Measurements from ENCODE around the gene TTC32. TPM values are rescaled to one million over a fixed set of nuclear protein-coding genes. Genes with fewer than 3 reads are reported as not detected.
"Not testable (repeated sequence)": the region's sequence is repeated elsewhere in the genome, so short reads cannot be mapped to it uniquely, and the experiment has no call there.

The TTC32 gene
- total and polyA plus RNA-seq, 8 donors: 3.2 to 24.3 (median 5.2) TPM

DNA sequence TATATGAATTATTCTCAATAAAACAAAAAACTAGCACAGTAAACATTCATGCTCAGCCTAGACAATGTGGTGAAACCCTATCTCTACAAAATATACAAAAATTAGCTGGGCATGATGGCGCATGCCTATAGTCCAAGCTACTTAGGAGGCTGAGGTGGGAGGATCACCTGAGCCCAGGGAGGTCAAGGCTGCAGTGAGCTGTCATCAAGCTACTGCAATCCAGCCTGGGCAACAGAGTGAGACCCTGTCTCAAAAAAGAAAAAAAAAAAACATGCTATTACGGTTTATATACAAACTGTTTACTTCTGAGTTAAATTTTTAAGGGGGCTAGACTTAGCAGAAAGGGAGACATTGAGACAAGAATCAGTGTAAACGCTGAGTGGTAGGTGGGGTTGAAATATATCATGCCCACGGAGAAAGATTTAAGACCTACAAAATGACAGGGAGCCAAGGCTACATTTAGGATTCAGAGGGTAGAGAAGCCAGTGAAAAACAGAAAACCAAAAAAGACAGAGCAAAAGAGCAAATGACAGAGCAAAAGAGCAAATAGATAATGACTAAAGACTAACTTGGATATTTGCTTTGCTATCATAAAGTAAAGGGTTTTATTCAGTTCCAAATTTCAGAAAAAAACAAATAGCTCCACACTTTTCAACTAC is 7.5 kb downstream of the TTC32 start:
- no peak overlapping the region for H3K4me3 ChIP-seq
- intact Hi-C loops (cut with DNase I): no loop called here
- no peak for ATAC-seq
- WGBS, 2 donors: 94 to 98% methylated on average over 4 of the region's 4 CpGs
- H3K27ac ChIP-seq: no peak overlapping the region
- no peaks in the 10 kb centered on the region for H3K27me3 ChIP-seq
- H3K36me3 ChIP-seq: no peaks in the 10 kb centered on the region
- no peak for DNase-seq
- H3K4me1 ChIP-seq: peaks cover 14 to 23% (median 21%) of the 10 kb centered on the region in 3 donors
- no peak for FAIRE-seq
- no peaks in the 10 kb centered on the region for H3K9me3 ChIP-seq
- TF ChIP-seq, protein P1, sequence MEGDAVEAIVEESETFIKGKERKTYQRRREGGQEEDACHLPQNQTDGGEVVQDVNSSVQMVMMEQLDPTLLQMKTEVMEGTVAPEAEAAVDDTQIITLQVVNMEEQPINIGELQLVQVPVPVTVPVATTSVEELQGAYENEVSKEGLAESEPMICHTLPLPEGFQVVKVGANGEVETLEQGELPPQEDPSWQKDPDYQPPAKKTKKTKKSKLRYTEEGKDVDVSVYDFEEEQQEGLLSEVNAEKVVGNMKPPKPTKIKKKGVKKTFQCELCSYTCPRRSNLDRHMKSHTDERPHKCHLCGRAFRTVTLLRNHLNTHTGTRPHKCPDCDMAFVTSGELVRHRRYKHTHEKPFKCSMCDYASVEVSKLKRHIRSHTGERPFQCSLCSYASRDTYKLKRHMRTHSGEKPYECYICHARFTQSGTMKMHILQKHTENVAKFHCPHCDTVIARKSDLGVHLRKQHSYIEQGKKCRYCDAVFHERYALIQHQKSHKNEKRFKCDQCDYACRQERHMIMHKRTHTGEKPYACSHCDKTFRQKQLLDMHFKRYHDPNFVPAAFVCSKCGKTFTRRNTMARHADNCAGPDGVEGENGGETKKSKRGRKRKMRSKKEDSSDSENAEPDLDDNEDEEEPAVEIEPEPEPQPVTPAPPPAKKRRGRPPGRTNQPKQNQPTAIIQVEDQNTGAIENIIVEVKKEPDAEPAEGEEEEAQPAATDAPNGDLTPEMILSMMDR (IDR thresholded peaks at IDR 0.05): no peak

GRCh38 chr2:19893520-19894133 is 8.2 kb downstream of the TTC32 start:
- no peaks in the 10 kb centered on the region for H3K36me3 ChIP-seq
- no peak overlapping the region for H3K27ac ChIP-seq
- no peak overlapping the region for H3K4me3 ChIP-seq
- no peaks in the 10 kb centered on the region for H3K27me3 ChIP-seq
- WGBS, 2 donors: 94% methylated on average over 4 of the region's 4 CpGs
- intact Hi-C loops (cut with DNase I): no loop called here
- DNase-seq (no peak), ATAC-seq (no peak), FAIRE-seq (no peak)
- no peaks in the 10 kb centered on the region for H3K9me3 ChIP-seq
- TF ChIP-seq, protein P1 (IDR thresholded peaks at IDR 0.05): no peak
- peaks cover 7 to 18% (median 14%) of the 10 kb centered on the region in 3 donors for H3K4me1 ChIP-seq

DNA sequence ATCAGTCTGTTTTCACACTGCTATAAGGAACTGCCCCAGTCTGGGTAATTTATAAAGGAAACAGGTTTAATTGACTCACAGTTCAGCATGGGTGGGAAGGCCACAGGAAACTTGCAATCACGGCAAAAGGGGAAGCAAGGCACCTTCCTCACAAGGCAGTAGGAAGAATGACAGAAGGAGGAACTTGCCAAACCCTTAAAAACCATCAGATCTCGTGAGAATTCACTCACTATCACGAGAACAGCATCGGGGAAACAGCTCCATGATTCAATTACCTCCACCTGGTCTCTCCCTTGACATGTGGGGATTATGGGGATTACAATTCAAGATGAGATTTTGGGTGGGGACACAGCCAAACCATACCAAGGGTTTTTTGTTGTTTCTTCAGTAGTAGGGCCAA is 9.8 kb downstream of the TTC32 start:
- 64 to 81% methylated on average over 4 of the region's 4 CpGs for WGBS, 2 donors
- H3K4me1 ChIP-seq; H3K9me3 ChIP-seq; FAIRE-seq; H3K27ac ChIP-seq; H3K4me3 ChIP-seq; intact Hi-C loops (cut with DNase I); H3K27me3 ChIP-seq; H3K36me3 ChIP-seq; ATAC-seq; DNase-seq: not testable (repeated sequence)

DNA sequence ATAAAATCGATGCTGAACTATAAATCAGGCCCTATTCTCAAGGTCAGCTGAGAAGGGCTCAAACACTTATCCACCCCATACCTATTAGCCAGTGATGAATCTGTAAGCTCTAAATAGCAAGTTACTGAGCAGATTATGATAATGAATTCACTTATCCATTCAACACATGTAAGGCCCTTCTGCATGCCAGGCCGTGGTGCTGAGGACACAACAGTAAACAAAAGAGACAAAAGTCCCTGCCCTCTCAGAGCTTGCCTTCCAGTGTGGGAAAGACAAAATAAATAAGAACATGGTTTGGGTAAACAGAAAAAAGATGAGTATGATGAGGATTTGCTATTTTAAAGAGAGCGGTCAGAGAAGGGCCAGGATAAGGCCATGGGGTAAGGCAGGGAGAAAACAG is 11.7 kb downstream of the TTC32 start:
- 66 to 84% methylated on average over 3 of the region's 3 CpGs for WGBS, 2 donors
- FAIRE-seq (no peak), DNase-seq (no peak), ATAC-seq (no peak)
- H3K27ac ChIP-seq: no peak overlapping the region
- intact Hi-C loops (cut with DNase I): no loop called here
- no peaks in the 10 kb centered on the region for H3K27me3 ChIP-seq
- no peak overlapping the region for H3K4me3 ChIP-seq
- TF ChIP-seq, protein P1 (IDR thresholded peaks at IDR 0.05): no peak
- H3K4me1 ChIP-seq: no peaks in the 10 kb centered on the region
- H3K36me3 ChIP-seq: no peaks in the 10 kb centered on the region
- no peaks in the 10 kb centered on the region for H3K9me3 ChIP-seq

DNA sequence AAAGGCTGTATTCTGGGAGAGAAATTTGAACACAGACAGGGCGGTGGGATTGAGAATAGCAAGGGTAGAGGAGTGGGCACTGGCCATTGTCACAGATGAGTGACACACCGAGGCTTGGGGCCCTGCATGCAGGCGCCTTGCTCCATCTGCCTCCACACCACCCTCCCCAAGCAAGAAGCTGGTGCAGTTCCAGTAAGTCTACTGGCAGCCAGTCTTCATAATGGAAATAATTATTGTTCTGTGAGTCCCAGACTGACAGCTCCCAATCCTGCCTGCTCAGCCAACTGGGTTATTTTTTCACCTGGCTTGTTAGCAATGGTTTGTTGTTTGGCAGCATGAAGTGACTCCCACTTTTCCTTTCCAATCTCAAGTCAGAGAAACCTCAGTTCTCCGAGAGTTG is 13.0 kb downstream of the TTC32 start:
- TF ChIP-seq, protein P1 (IDR thresholded peaks at IDR 0.05): no peak
- H3K4me3 ChIP-seq: no peak overlapping the region
- intact Hi-C loops (cut with DNase I): no loop called here
- no peaks in the 10 kb centered on the region for H3K4me1 ChIP-seq
- DNase-seq: no peak
- no peak overlapping the region for H3K27ac ChIP-seq
- FAIRE-seq: no peak
- ATAC-seq: no peak
- no peaks in the 10 kb centered on the region for H3K27me3 ChIP-seq
- H3K36me3 ChIP-seq: no peaks in the 10 kb centered on the region
- 97% methylated on average over 4 of the region's 4 CpGs for WGBS, 2 donors
- H3K9me3 ChIP-seq: no peaks in the 10 kb centered on the region
